Left ventricle myocardium superior (tissue), 1 donor: Measurements from ENCODE around the gene NEURL1B. TPM values are rescaled to one million over a fixed set of nuclear protein-coding genes. Genes with fewer than 3 reads are reported as not detected.
"Not testable (repeated sequence)": the region's sequence is repeated elsewhere in the genome, so short reads cannot be mapped to it uniquely, and the experiment has no call there.

Experiments
- ATAC-seq: fragments of 200-7000 bp; cut with Tn5 transposase; one replicate; pipeline ENCODE4 v1.9.1; 2020; ENCODE audit warnings: mild to moderate bottlenecking, moderate library complexity
- DNase-seq: peaks from one replicate; pipeline ENCODE4 v3.0.0-alpha.2; 2020
- intact Hi-C: fragments of 100-400 bp; cut with micrococcal nuclease; formaldehyde crosslinking; loops from one replicate; pipeline ENCODE4 v1.11.0; 2022
- long read RNA-seq: library from polyadenylated mRNA; unstranded; transcript quantifications from one replicate; pipeline ENCODE4 v2.0.0, GENCODE V29; 2021
- total RNA-seq: library from RNA; stranded (reverse); fragmentation: NEBNext Ultra II Directional; extraction: Animal tissue kit (Norgen Biotek cat#: 25700); gene quantifications from one replicate; pipeline ENCODE4 v1.2.1, GENCODE V29; 2021
- donor health status: DM: no; HTN: yes; CAD: no; lungs with severe emphysema.

Gene NEURL1B
- total RNA-seq: 32.0 TPM
- long read RNA-seq, full-length matches to known transcripts: 1 of 34 reads
- long read RNA-seq, partial matches to known transcripts: 0 of 34 reads
- long read RNA-seq, other reads (novel, unspliced or antisense): 33 of 34 reads

- intact Hi-C loops: loop anchor here (10.0 kb wide), 1 partner anchor 54 kb away; no protein-coding TSS in a partner anchor
Observed at GRCh38 chr5:172640822-172641358, at the start of gene NEURL1B. Gene NEURL1B (plus strand): TSS chr5:172641263. CDS start chr5:172641407, 144 bp downstream.

GRCh38 chr5:172591636-172592035 is 49.4 kb upstream of the NEURL1B start:
- no peak for ATAC-seq
- intact Hi-C loops: no loop called here
- DNase-seq: no peak

More at GRCh38 chr5:172640822-172641358, at the start of gene NEURL1B:
- DNase-seq: peak; percentile 93
- ATAC-seq: peak; percentile 88

- no peak for DNase-seq
- no peak for ATAC-seq
- intact Hi-C loops: no loop called here
Observed at GRCh38 chr5:172592881-172593280, 48.2 kb upstream of the NEURL1B start.

GRCh38 chr5:172593306-172593705 is 47.8 kb upstream of the NEURL1B start:
- no peak for ATAC-seq
- intact Hi-C loops: no loop called here
- DNase-seq: no peak

- intact Hi-C loops: no loop called here
- DNase-seq: no peak
- ATAC-seq: no peak
Observed at GRCh38 chr5:172593721-172594235, 47.3 kb upstream of the NEURL1B start.

GRCh38 chr5:172594431-172594830 is 46.6 kb upstream of the NEURL1B start:
- no peak for ATAC-seq
- DNase-seq: no peak
- intact Hi-C loops: no loop called here

- intact Hi-C loops: no loop called here
- ATAC-seq (no peak), DNase-seq (no peak)
Observed at GRCh38 chr5:172594867-172595466, 46.1 kb upstream of the NEURL1B start.

GRCh38 chr5:172595596-172596455 is 45.2 kb upstream of the NEURL1B start:
- ATAC-seq (no peak), DNase-seq (no peak)
- intact Hi-C loops: no loop called here

- ATAC-seq: no peak
- DNase-seq: no peak
- intact Hi-C loops: no loop called here
Observed at GRCh38 chr5:172596638-172597231, 44.3 kb upstream of the NEURL1B start.

GRCh38 chr5:172597755-172598155 is 43.3 kb upstream of the NEURL1B start:
- intact Hi-C loops: no loop called here
- peak; percentile 62 for DNase-seq
- ATAC-seq: peak; percentile 53

GRCh38 chr5:172598251-172599203 is 42.5 kb upstream of the NEURL1B start:
- DNase-seq (no peak), ATAC-seq (peak; percentile 5)
- intact Hi-C loops: no loop called here

GRCh38 chr5:172599204-172599567 is 41.9 kb upstream of the NEURL1B start:
- intact Hi-C loops: no loop called here
- no peak for ATAC-seq

GRCh38 chr5:172600571-172600970 is 40.5 kb upstream of the NEURL1B start:
- intact Hi-C loops: no loop called here
- peak; percentile 65 for DNase-seq
- ATAC-seq: peak; percentile 59

More at GRCh38 chr5:172599204-172599567, 41.9 kb upstream of the NEURL1B start:
- no peak for DNase-seq

- DNase-seq, ATAC-seq, intact Hi-C loops: not testable (repeated sequence)
Observed at GRCh38 chr5:172601576-172601975, 39.5 kb upstream of the NEURL1B start.

- DNase-seq: peak; percentile 52
- intact Hi-C loops: no loop called here
- ATAC-seq: peak; percentile 13
Observed at GRCh38 chr5:172602783-172603231, 38.3 kb upstream of the NEURL1B start.

GRCh38 chr5:172603251-172603806 is 37.7 kb upstream of the NEURL1B start:
- DNase-seq (no peak), ATAC-seq (peak; percentile 17)
- intact Hi-C loops: no loop called here

GRCh38 chr5:172605466-172605865 is 35.6 kb upstream of the NEURL1B start:
- DNase-seq (no peak), ATAC-seq (no peak)
- intact Hi-C loops: no loop called here
